Type B pancreatic cell (in vitro differentiated cells): Measurements from ENCODE around the gene TRPM1. TPM values are rescaled to one million over a fixed set of nuclear protein-coding genes. Genes with fewer than 3 reads are reported as not detected.
A peak's percentile ranks its signal among the peaks of the same experiment; 100 is the strongest.

ENCODE experiments used
- DNase-seq: peaks from one replicate; pipeline ENCODE4 v3.0.0; 2021; ENCODE audit warnings: mixed read lengths; ENCODE audit not compliant: unreplicated experiment; ENCODE audit errors: extremely low spot score
- H3K27ac Mint-ChIP-seq: 2 replicates; pipeline ENCODE4 v1.8.0; 2021; ENCODE audit warnings: mild to moderate bottlenecking, mixed read lengths
- H3K27me3 Mint-ChIP-seq: 2 replicates; pipeline ENCODE4 v1.8.0; 2021; ENCODE audit warnings: mixed read lengths
- H3K36me3 Mint-ChIP-seq: 2 replicates; pipeline ENCODE4 v1.8.0; 2021; ENCODE audit warnings: mixed read lengths
- H3K4me1 Mint-ChIP-seq: one replicate; pipeline ENCODE4 v1.8.0; 2021; ENCODE audit warnings: mixed read lengths; ENCODE audit not compliant: unreplicated experiment
- H3K4me3 Mint-ChIP-seq: 2 replicates; pipeline ENCODE4 v1.8.0; 2021; ENCODE audit warnings: mild to moderate bottlenecking, mixed read lengths
- H3K9me3 Mint-ChIP-seq: 2 replicates; pipeline ENCODE4 v1.8.0; 2021; ENCODE audit warnings: mixed read lengths
- CTCF ChIP-seq: fragments of 200-600 bp; sonication (generic); conservative IDR thresholded peaks from 2 replicates; pipeline ENCODE4 v1.5.0; 2021; ENCODE audit warnings: antibody characterized with exemption, mild to moderate bottlenecking
- total RNA-seq: library from RNA; stranded (reverse); gene quantifications from 2 replicates; pipeline ENCODE4 v1.2.1, GENCODE V29; 2021; ENCODE audit warnings: low replicate concordance

TRPM1 gene
- total RNA-seq, 1 donor from 2014 or later = 9.5 TPM

GRCh38 chr15:31067890-31068603 lies 33.5 kb downstream of the TRPM1 start:
- Mint-ChIP-seq H3K4me1 (no peaks in the 10 kb centered on the region), H3K9me3 (peaks cover 10% of the 10 kb centered on the region), H3K36me3 (no peaks in the 10 kb centered on the region), H3K27me3 (no peaks in the 10 kb centered on the region), H3K4me3 (no peak overlapping the region), H3K27ac (no peak overlapping the region)
- DNase-seq = no peak
- TF ChIP-seq CTCF = no peak

GRCh38 chr15:31065824-31066223 lies 35.7 kb downstream of the TRPM1 start:
- no peaks in the 10 kb centered on the region for H3K27me3 Mint-ChIP-seq
- peaks cover 11% of the 10 kb centered on the region for H3K4me1 Mint-ChIP-seq
- no peak for TF ChIP-seq CTCF
- no peaks in the 10 kb centered on the region for H3K36me3 Mint-ChIP-seq
- DNase-seq = no peak
- H3K27ac Mint-ChIP-seq = no peak overlapping the region
- no peak overlapping the region for H3K4me3 Mint-ChIP-seq
- H3K9me3 Mint-ChIP-seq = peaks cover 4% of the 10 kb centered on the region

GRCh38 chr15:31062911-31063310 lies 38.6 kb downstream of the TRPM1 start:
- H3K36me3 Mint-ChIP-seq = peaks cover 5% of the 10 kb centered on the region
- no peak overlapping the region for H3K27ac Mint-ChIP-seq

GRCh38 chr15:31062310-31062847 lies 39.1 kb downstream of the TRPM1 start:
- Mint-ChIP-seq H3K27ac (peak overlapping the region; percentile 51), H3K4me1 (peaks cover 11% of the 10 kb centered on the region), H3K4me3 (no peak overlapping the region), H3K36me3 (peaks cover 5% of the 10 kb centered on the region), H3K9me3 (peaks cover 9% of the 10 kb centered on the region), H3K27me3 (peaks cover 4% of the 10 kb centered on the region)
- no peak for DNase-seq
- no peak for TF ChIP-seq CTCF

More at GRCh38 chr15:31062911-31063310, 38.6 kb downstream of the TRPM1 start:
- DNase-seq = no peak
- H3K4me3 Mint-ChIP-seq = no peak overlapping the region
- H3K27me3 Mint-ChIP-seq = peaks cover 4% of the 10 kb centered on the region
- TF ChIP-seq CTCF = no peak
- peaks cover 9% of the 10 kb centered on the region for H3K9me3 Mint-ChIP-seq
- H3K4me1 Mint-ChIP-seq = peaks cover 11% of the 10 kb centered on the region

- no peak for DNase-seq
- H3K27ac Mint-ChIP-seq = no peak overlapping the region
- TF ChIP-seq CTCF = no peak
- peaks cover 9% of the 10 kb centered on the region for H3K9me3 Mint-ChIP-seq
- H3K4me1 Mint-ChIP-seq = peaks cover 11% of the 10 kb centered on the region
- H3K36me3 Mint-ChIP-seq = peaks cover 5% of the 10 kb centered on the region
- peaks cover 10% of the 10 kb centered on the region for H3K27me3 Mint-ChIP-seq
- H3K4me3 Mint-ChIP-seq = no peak overlapping the region
Observed at GRCh38 chr15:31060429-31061140, 40.9 kb downstream of the TRPM1 start.
